Measurements from ENCODE around the gene BAIAP2L1. TPM values are rescaled to one million over a fixed set of nuclear protein-coding genes. Genes with fewer than 3 reads are reported as not detected.

The BAIAP2L1 gene
- total RNA-seq, 2 experiments from 2014 or later, result 2.3 to 3.0 TPM

- peaks cover 27% of the 10 kb centered on the region for H3K4me1 Mint-ChIP-seq
- POLR2A ChIA-PET, result interaction anchor here (0.8 to 1.2 kb wide), 2 partner anchors 30 to 173 kb away, joined by 3 to 5 read pairs; no protein-coding TSS in a partner anchor
- CTCF ChIA-PET, result interaction anchor here (1.1 kb wide), 1 partner anchor 122 kb away, joined by 5 read pairs; no protein-coding TSS in a partner anchor
- peak; percentile 97 for DNase-seq
- no peaks in the 10 kb centered on the region for H3K9me3 Mint-ChIP-seq (ENCODE audit: low read depth)
- peak within 1 kb of the TSS; percentile 76 for H3K27ac Mint-ChIP-seq
- H3K4me3 Mint-ChIP-seq, result peak within 1 kb of the TSS; percentile 78
- intact Hi-C loops (cut with DNase I, micrococcal nuclease), result loop anchor here (1.0 to 10.0 kb wide), 12 partner anchors 29 to 1164 kb away; partner anchors contain the start of genes BAIAP2L1 (in 2 of the 2), TECPR1 (in 2 of the 2), ASNS (in 1 of the 2) and LMTK2 (in 1 of the 2)
- H3K27me3 Mint-ChIP-seq, result no peaks in the 10 kb centered on the region
- peak; percentile 85 for ATAC-seq
- peaks cover 6% of the 10 kb centered on the region for H3K36me3 Mint-ChIP-seq (ENCODE audit: low read depth)
Measured at GRCh38 chr7:98280791-98281756, 119.8 kb downstream of the BAIAP2L1 start, which contains the start of gene BRI3. BRI3 (plus strand) TSS chr7:98281686; CDS start chr7:98281796, 110 bp downstream.

- Mint-ChIP-seq H3K9me3 (ENCODE audit: low read depth) (no peaks in the 10 kb centered on the region), H3K4me3 (peak overlapping the region; percentile 69), H3K27me3 (no peaks in the 10 kb centered on the region), H3K27ac (peak overlapping the region; percentile 67), H3K4me1 (peaks cover 27% of the 10 kb centered on the region), H3K36me3 (ENCODE audit: low read depth) (peaks cover 6% of the 10 kb centered on the region)
- DNase-seq, result no peak
- ChIA-PET POLR2A (interaction anchor here (0.8 to 1.2 kb wide), 2 partner anchors 30 to 172 kb away, joined by 3 to 5 read pairs; no protein-coding TSS in a partner anchor), CTCF (interaction anchor here (0.6 to 1.1 kb wide), 2 partner anchors 18 to 123 kb away, joined by 4 to 5 read pairs; no protein-coding TSS in a partner anchor)
- intact Hi-C loops (cut with DNase I, micrococcal nuclease), result loop anchor here (2.0 to 10.0 kb wide), 5 partner anchors 78 to 1102 kb away; partner anchors contain the start of genes BAIAP2L1 (in 1 of the 2) and LMTK2 (in 1 of the 2)
- no peak for ATAC-seq
Measured at GRCh38 chr7:98280296-98280695, 120.6 kb downstream of the BAIAP2L1 start.

GRCh38 chr7:98278936-98279335, 122.0 kb downstream of the BAIAP2L1 start:
- H3K4me1 Mint-ChIP-seq, result peaks cover 15% of the 10 kb centered on the region
- CTCF ChIA-PET, result interaction anchor here (0.7 to 0.9 kb wide), 2 partner anchors 200 to 258 kb away, joined by 3 read pairs; no protein-coding TSS in a partner anchor
- H3K27me3 Mint-ChIP-seq, result no peaks in the 10 kb centered on the region

DNA sequence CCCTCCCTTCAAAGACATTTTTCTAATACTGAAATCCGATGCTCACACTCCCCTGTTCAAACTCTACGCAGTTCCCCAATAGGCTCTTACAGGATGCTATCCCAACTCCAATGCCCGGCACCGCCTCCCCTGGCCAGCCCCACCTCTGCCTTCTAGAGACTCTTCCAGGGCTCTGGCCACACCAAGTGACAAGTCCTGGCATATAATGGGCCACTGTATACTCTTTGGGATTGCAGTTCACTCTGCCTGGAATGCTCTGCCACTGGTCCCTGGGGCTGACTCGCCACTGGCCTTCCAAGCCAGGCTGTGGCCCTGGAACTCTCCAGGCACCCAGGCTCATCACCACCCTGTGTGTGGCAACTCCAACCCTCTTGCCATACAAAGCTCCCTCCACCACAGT, 122.5 kb downstream of the BAIAP2L1 start:
- ChIA-PET POLR2A (no interaction called here), CTCF (interaction anchor here (0.7 to 0.9 kb wide), 2 partner anchors 199 to 257 kb away, joined by 3 read pairs; no protein-coding TSS in a partner anchor)
- H3K4me1 Mint-ChIP-seq, result peaks cover 12% of the 10 kb centered on the region
- H3K36me3 Mint-ChIP-seq (ENCODE audit: low read depth), result peaks cover 6% of the 10 kb centered on the region
- no peak for DNase-seq
- no peaks in the 10 kb centered on the region for H3K9me3 Mint-ChIP-seq (ENCODE audit: low read depth)
- H3K4me3 Mint-ChIP-seq, result no peak overlapping the region
- intact Hi-C loops (cut with DNase I, micrococcal nuclease), result no loop called here
- H3K27ac Mint-ChIP-seq, result no peak overlapping the region
- H3K27me3 Mint-ChIP-seq, result no peaks in the 10 kb centered on the region
- no peak for ATAC-seq

More at GRCh38 chr7:98278936-98279335, 122.0 kb downstream of the BAIAP2L1 start:
- H3K27ac Mint-ChIP-seq, result no peak overlapping the region
- H3K4me3 Mint-ChIP-seq, result no peak overlapping the region
- H3K36me3 Mint-ChIP-seq (ENCODE audit: low read depth), result peaks cover 6% of the 10 kb centered on the region
- POLR2A ChIA-PET, result no interaction called here
- DNase-seq (no peak), ATAC-seq (no peak)
- H3K9me3 Mint-ChIP-seq (ENCODE audit: low read depth), result no peaks in the 10 kb centered on the region
- intact Hi-C loops (cut with DNase I, micrococcal nuclease), result no loop called here

GRCh38 chr7:98276241-98276761, 124.6 kb downstream of the BAIAP2L1 start:
- intact Hi-C loops (cut with DNase I, micrococcal nuclease), result no loop called here
- H3K27me3 Mint-ChIP-seq, result no peaks in the 10 kb centered on the region
- ChIA-PET POLR2A (interaction anchor here (0.7 kb wide), 1 partner anchor 13 kb away, joined by 3 read pairs; no protein-coding TSS in a partner anchor), CTCF (no interaction called here)
- DNase-seq (no peak), ATAC-seq (no peak)
- H3K27ac Mint-ChIP-seq, result no peak overlapping the region
- H3K9me3 Mint-ChIP-seq (ENCODE audit: low read depth), result no peaks in the 10 kb centered on the region
- H3K36me3 Mint-ChIP-seq (ENCODE audit: low read depth), result peaks cover 2% of the 10 kb centered on the region
- H3K4me1 Mint-ChIP-seq, result peaks cover 2% of the 10 kb centered on the region
- H3K4me3 Mint-ChIP-seq, result no peak overlapping the region

DNA sequence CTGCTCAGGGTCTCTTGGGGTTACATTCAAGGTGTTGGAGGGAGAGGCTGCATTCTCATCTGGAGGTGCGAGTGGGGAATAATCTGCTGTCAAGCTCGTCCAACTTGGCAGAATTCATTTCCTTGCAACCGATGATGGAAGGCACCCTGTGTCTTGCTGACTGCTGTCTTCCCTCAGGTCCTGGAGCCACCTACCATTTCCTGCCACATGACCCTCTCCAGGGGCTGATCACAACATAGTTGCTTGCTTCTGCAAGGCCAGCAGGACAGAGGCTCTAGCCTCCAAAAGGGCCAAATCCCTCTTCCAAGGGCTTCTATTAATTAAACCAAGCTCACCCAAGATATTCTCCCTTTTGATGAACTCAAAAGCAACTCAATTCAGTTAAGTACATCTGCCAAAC, 133.6 kb downstream of the BAIAP2L1 start:
- Mint-ChIP-seq H3K36me3 (ENCODE audit: low read depth) (peaks cover 11% of the 10 kb centered on the region), H3K27me3 (no peaks in the 10 kb centered on the region), H3K4me3 (no peak overlapping the region), H3K4me1 (peaks cover 5% of the 10 kb centered on the region), H3K9me3 (ENCODE audit: low read depth) (no peaks in the 10 kb centered on the region), H3K27ac (no peak overlapping the region)
- intact Hi-C loops (cut with DNase I, micrococcal nuclease), result no loop called here
- ATAC-seq (no peak), DNase-seq (no peak)
- POLR2A ChIA-PET, result interaction anchor here (0.7 kb wide), 1 partner anchor 15 kb away, joined by 3 read pairs; no protein-coding TSS in a partner anchor
- CTCF ChIA-PET, result no interaction called here

- no peak for DNase-seq
- peaks cover 5% of the 10 kb centered on the region for H3K4me1 Mint-ChIP-seq
- H3K9me3 Mint-ChIP-seq (ENCODE audit: low read depth), result no peaks in the 10 kb centered on the region
- H3K27me3 Mint-ChIP-seq, result no peaks in the 10 kb centered on the region
- ChIA-PET POLR2A (interaction anchor here (0.6 kb wide), 1 partner anchor 22 kb away, joined by 3 read pairs; no protein-coding TSS in a partner anchor), CTCF (no interaction called here)
- H3K4me3 Mint-ChIP-seq, result no peak overlapping the region
- H3K36me3 Mint-ChIP-seq (ENCODE audit: low read depth), result peaks cover 12% of the 10 kb centered on the region
- intact Hi-C loops (cut with DNase I, micrococcal nuclease), result no loop called here
- no peak for ATAC-seq
- H3K27ac Mint-ChIP-seq, result no peak overlapping the region
Measured at GRCh38 chr7:98266840-98267239, 134.1 kb downstream of the BAIAP2L1 start.

GRCh38 chr7:98265841-98266271, 135.0 kb downstream of the BAIAP2L1 start:
- intact Hi-C loops (cut with DNase I, micrococcal nuclease), result no loop called here
- Mint-ChIP-seq H3K4me1 (peaks cover 5% of the 10 kb centered on the region), H3K9me3 (ENCODE audit: low read depth) (no peaks in the 10 kb centered on the region), H3K4me3 (no peak overlapping the region), H3K27me3 (no peaks in the 10 kb centered on the region), H3K27ac (peak overlapping the region; percentile 53), H3K36me3 (ENCODE audit: low read depth) (peaks cover 15% of the 10 kb centered on the region)
- ChIA-PET POLR2A (no interaction called here), CTCF (interaction anchor here (0.5 kb wide), 1 partner anchor 429 kb away, joined by 3 read pairs; no protein-coding TSS in a partner anchor)
- ATAC-seq, result no peak
- DNase-seq, result no peak

DNA sequence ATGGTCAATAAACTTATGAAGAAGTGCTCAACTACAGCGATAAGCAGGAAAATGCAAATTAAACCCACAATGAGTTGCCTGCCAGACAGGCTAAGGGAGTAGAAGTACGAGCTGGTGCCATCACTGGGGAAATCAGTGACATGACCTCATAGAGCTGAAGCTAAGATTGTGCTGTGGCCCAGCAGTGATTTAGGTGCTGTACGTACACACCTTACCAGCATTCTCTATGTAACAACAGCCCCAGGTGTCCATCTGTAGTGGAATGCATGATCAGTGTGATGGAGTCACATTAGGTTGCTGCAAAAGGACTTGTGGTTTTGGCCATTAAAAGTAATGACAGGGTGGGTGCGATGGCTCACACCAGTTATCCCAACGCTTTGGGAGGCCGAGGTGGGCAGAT, 143.2 kb downstream of the BAIAP2L1 start:
- CTCF ChIA-PET, result no interaction called here
- no peaks in the 10 kb centered on the region for H3K27me3 Mint-ChIP-seq
- H3K36me3 Mint-ChIP-seq (ENCODE audit: low read depth), result peaks cover 35% of the 10 kb centered on the region
- no peak overlapping the region for H3K27ac Mint-ChIP-seq
- H3K9me3 Mint-ChIP-seq (ENCODE audit: low read depth), result no peaks in the 10 kb centered on the region
- POLR2A ChIA-PET, result no interaction called here
- no peak for ATAC-seq
- intact Hi-C loops (cut with DNase I, micrococcal nuclease), result no loop called here
- DNase-seq, result no peak
- peaks cover 22% of the 10 kb centered on the region for H3K4me1 Mint-ChIP-seq
- no peak overlapping the region for H3K4me3 Mint-ChIP-seq

DNA sequence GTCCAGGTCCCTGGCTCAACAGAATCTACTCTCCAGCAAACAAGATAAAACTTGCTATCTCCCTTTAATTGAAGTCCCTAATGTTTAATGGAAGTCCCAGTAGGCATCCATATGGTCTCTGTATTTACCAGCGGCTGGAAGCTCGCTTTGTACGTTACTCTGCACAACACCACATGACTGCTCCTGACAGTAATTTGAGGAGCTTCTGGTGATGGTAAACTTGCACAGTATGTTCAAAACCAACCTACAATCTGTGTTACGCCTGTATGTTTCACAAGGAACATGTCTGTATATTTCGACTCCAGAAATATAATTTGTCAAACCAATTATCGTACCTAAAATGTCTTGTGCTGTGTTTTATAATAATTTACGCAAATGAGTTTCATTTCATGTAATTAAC, 144.5 kb downstream of the BAIAP2L1 start:
- H3K4me1 Mint-ChIP-seq, result peaks cover 24% of the 10 kb centered on the region
- H3K27ac Mint-ChIP-seq, result peak overlapping the region; percentile 29
- H3K4me3 Mint-ChIP-seq, result no peak overlapping the region
- CTCF ChIA-PET, result no interaction called here
- H3K27me3 Mint-ChIP-seq, result no peaks in the 10 kb centered on the region
- POLR2A ChIA-PET, result no interaction called here
- no peaks in the 10 kb centered on the region for H3K9me3 Mint-ChIP-seq (ENCODE audit: low read depth)
- ATAC-seq (no peak), DNase-seq (no peak)
- intact Hi-C loops (cut with DNase I, micrococcal nuclease), result no loop called here
- peaks cover 30% of the 10 kb centered on the region for H3K36me3 Mint-ChIP-seq (ENCODE audit: low read depth)

- H3K27ac Mint-ChIP-seq, result peak overlapping the region; percentile 84
- H3K36me3 Mint-ChIP-seq (ENCODE audit: low read depth), result peaks cover 25% of the 10 kb centered on the region
- intact Hi-C loops (cut with DNase I, micrococcal nuclease), result loop anchor here in 1 of 2 experiments (5.0 kb wide), 1 partner anchor 887 kb away; the partner anchor contains the start of gene SMURF1
- DNase-seq (peak; percentile 37), ATAC-seq (peak; percentile 1)
- H3K27me3 Mint-ChIP-seq, result no peaks in the 10 kb centered on the region
- no peaks in the 10 kb centered on the region for H3K9me3 Mint-ChIP-seq (ENCODE audit: low read depth)
- POLR2A ChIA-PET, result no interaction called here
- CTCF ChIA-PET, result interaction anchor here (0.8 to 1.2 kb wide), 2 partner anchors 39 to 146 kb away, joined by 3 read pairs; partner anchors contain the start of gene BAIAP2L1
- H3K4me1 Mint-ChIP-seq, result peaks cover 30% of the 10 kb centered on the region
- no peak overlapping the region for H3K4me3 Mint-ChIP-seq
Measured at GRCh38 chr7:98254951-98255610, 145.8 kb downstream of the BAIAP2L1 start.
